H1 (cell line): ENCODE measurements around the gene FLVCR1. TPM values are rescaled to one million over a fixed set of nuclear protein-coding genes. Genes with fewer than 3 reads are reported as not detected.
A peak's percentile ranks its signal among the peaks of the same experiment; 100 is the strongest.

Experiments used
- CTCF ChIA-PET: fragments of 300-600 bp; sonication (Branson Sonifier 250); formaldehyde crosslinking; loops from one replicate; lab custom pipeline; 2021; ENCODE audit not compliant: partially characterized antibody; lab: Charles Lee
- POLR2A ChIA-PET: fragments of 300-600 bp; sonication (Branson Sonifier 250); formaldehyde crosslinking; loops from one replicate; lab custom pipeline; 2021; ENCODE audit warnings: inconsistent platforms; ENCODE audit not compliant: partially characterized antibody; lab: Charles Lee
- DNase-seq, 2 experiments: peaks; one replicate each; pipeline versions ENCODE4 v3.0.0 to v3.0.0-alpha.2; 2010 to 2022; ENCODE audit warnings: low spot score in 2 of 2, low read depth in 1 of 2, mixed read lengths in 1 of 2
- FAIRE-seq: peaks from 2 replicates; lab custom pipeline; 2011; peaks lifted over from hg19 to GRCh38; lab: Jason Lieb, UNC
- H2AFZ ChIP-seq: 2 replicates; pipeline ENCODE4 v1.8.1; 2012; ENCODE audit warnings: low read length, inconsistent platforms
- H2AK5ac ChIP-seq: 2 replicates; pipeline ENCODE4 v1.6.1; 2013; ENCODE audit warnings: low read depth, low read length
- H2BK120ac ChIP-seq: replicated peaks from 2 replicates; pipeline ENCODE3; 2013; ENCODE audit warnings: low read depth, low read length, inconsistent platforms
- H2BK12ac ChIP-seq: 2 replicates; pipeline ENCODE4 v1.6.1; 2013; ENCODE audit warnings: low read depth, low read length
- H2BK15ac ChIP-seq: 2 replicates; pipeline ENCODE4 v1.6.1; 2013; ENCODE audit warnings: low read length
- H2BK20ac ChIP-seq: 2 replicates; pipeline ENCODE4 v1.6.1; 2013; ENCODE audit warnings: low read length
- H2BK5ac ChIP-seq: 2 replicates; pipeline ENCODE4 v1.6.1; 2013; ENCODE audit warnings: low read depth, low read length
- H3K14ac ChIP-seq: 2 replicates; pipeline ENCODE4 v1.6.1; 2013; ENCODE audit warnings: inconsistent platforms; ENCODE audit not compliant: insufficient read length
- H3K18ac ChIP-seq: 2 replicates; pipeline ENCODE4 v1.6.1; 2013; ENCODE audit warnings: low read length; ENCODE audit errors: extremely low read depth
- H3K23ac ChIP-seq: 2 replicates; pipeline ENCODE4 v1.6.1; 2013; ENCODE audit warnings: inconsistent platforms; ENCODE audit not compliant: insufficient read length
- H3K23me2 ChIP-seq: 2 replicates; pipeline ENCODE4 v1.6.1; 2013; ENCODE audit warnings: low read depth, low read length
- H3K27ac ChIP-seq: 2 replicates; pipeline ENCODE4 v1.6.1; 2011; ENCODE audit warnings: low read depth, low read length, inconsistent platforms
- H3K27me3 ChIP-seq, 4 experiments: replicated peaks in 1 of 4; 1 replicate in 1 of 4; 2 replicates in 3 of 4; pipeline versions ENCODE4 v1.6.1 to v1.8.1; 2011 to 2013; ENCODE audit warnings: low read length in 3 of 4, mild to moderate bottlenecking in 3 of 4, inconsistent platforms in 2 of 4, mixed read lengths in 2 of 4, moderate library complexity in 1 of 4; ENCODE audit not compliant: control insufficient read depth in 3 of 4, insufficient read depth in 3 of 4; ENCODE audit errors: extremely low read depth in 1 of 4
- H3K36me3 ChIP-seq, 4 experiments: 2 replicates each; pipeline versions ENCODE4 v1.6.1 to v1.8.1; 2011 to 2013; ENCODE audit warnings: mild to moderate bottlenecking in 4 of 4, low read length in 3 of 4, moderate library complexity in 2 of 4, control low read depth in 1 of 4, inconsistent platforms in 1 of 4; ENCODE audit not compliant: insufficient read depth in 4 of 4, control insufficient read depth in 2 of 4
- H3K4ac ChIP-seq: replicated peaks from 2 replicates; pipeline ENCODE3; 2013; ENCODE audit warnings: low read length, low read depth, mixed read lengths, inconsistent platforms; ENCODE audit not compliant: insufficient read length
- H3K4me1 ChIP-seq, 4 experiments: replicated peaks in 1 of 4; 1 replicate in 1 of 4; 2 replicates in 3 of 4; pipeline versions ENCODE4 v1.6.1 to v1.8.1; 2011 to 2013; ENCODE audit warnings: low read length in 3 of 4, inconsistent platforms in 2 of 4, mixed read lengths in 1 of 4; ENCODE audit not compliant: insufficient read depth in 4 of 4, control insufficient read depth in 3 of 4
- H3K4me2 ChIP-seq, 2 experiments: 2 replicates each; pipeline versions ENCODE4 v1.6.1 to v1.8.1; 2011 to 2013; ENCODE audit warnings: low read depth in 2 of 2, low read length in 2 of 2, control low read depth in 1 of 2, inconsistent platforms in 1 of 2, mild to moderate bottlenecking in 1 of 2; ENCODE audit not compliant: insufficient read depth in 1 of 2
- H3K4me3 ChIP-seq, 4 experiments: fragments of 200-600, 300-600 bp in 1 of 4; sonication (generic), shearing (Covaris generic), sonication (Bioruptor Twin) in 1 of 4; 2 replicates each; pipeline versions ENCODE4 v1.5.1 to v1.8.1; 2011 to 2016; ENCODE audit warnings: low read length in 4 of 4, low read depth in 3 of 4, control low read depth in 2 of 4, inconsistent platforms in 2 of 4, mild to moderate bottlenecking in 2 of 4, mixed read lengths in 1 of 4, moderate library complexity in 1 of 4; ENCODE audit not compliant: insufficient read depth in 2 of 4; ENCODE audit errors: extremely low read depth in 1 of 4
- H3K56ac ChIP-seq: replicated peaks from 2 replicates; pipeline ENCODE3; 2013; ENCODE audit warnings: low read depth, mild to moderate bottlenecking, mixed read lengths, low read length, inconsistent platforms; ENCODE audit not compliant: insufficient read length
- H3K79me1 ChIP-seq: 2 replicates; pipeline ENCODE4 v1.6.1; 2013; ENCODE audit warnings: low read depth, low read length, control low read depth
- H3K79me2 ChIP-seq, 2 experiments: 2 replicates each; pipeline versions ENCODE4 v1.6.1 to v1.8.1; 2012 to 2013; ENCODE audit warnings: low read length in 2 of 2, mild to moderate bottlenecking in 2 of 2, inconsistent platforms in 1 of 2; ENCODE audit not compliant: insufficient read depth in 2 of 2, control insufficient read depth in 1 of 2
- H3K9ac ChIP-seq, 4 experiments: replicated peaks in 1 of 4; 1 replicate in 1 of 4; 2 replicates in 3 of 4; pipeline versions ENCODE4 v1.6.1 to v1.8.1; 2011 to 2013; ENCODE audit warnings: low read depth in 3 of 4, low read length in 3 of 4, control low read depth in 2 of 4, mild to moderate bottlenecking in 2 of 4, moderate library complexity in 2 of 4, inconsistent platforms in 1 of 4; ENCODE audit errors: extremely low read depth in 1 of 4
- H3K9me3 ChIP-seq, 2 experiments: 2 replicates each; pipeline versions ENCODE4 v1.6.1 to v1.8.1; 2012 to 2013; ENCODE audit warnings: mild to moderate bottlenecking in 2 of 2, moderate library complexity in 2 of 2, control low read depth in 1 of 2, inconsistent platforms in 1 of 2, low read depth in 1 of 2, low read length in 1 of 2, mixed read lengths in 1 of 2; ENCODE audit not compliant: insufficient read depth in 2 of 2
- H4K20me1 ChIP-seq, 2 experiments: replicated peaks in 1 of 2; 2 replicates each; pipeline versions ENCODE3 to v1.8.1; 2011 to 2013; ENCODE audit warnings: inconsistent platforms in 2 of 2, low read length in 2 of 2, mild to moderate bottlenecking in 1 of 2; ENCODE audit not compliant: insufficient read depth in 2 of 2, control insufficient read depth in 1 of 2
- H4K5ac ChIP-seq: 2 replicates; pipeline ENCODE4 v1.6.1; 2013; ENCODE audit warnings: low read length, low read depth, mixed read lengths, inconsistent platforms; ENCODE audit not compliant: insufficient read length
- H4K8ac ChIP-seq: 2 replicates; pipeline ENCODE4 v1.8.0; 2013; ENCODE audit warnings: mild to moderate bottlenecking, moderate library complexity, low read length, inconsistent platforms; ENCODE audit not compliant: insufficient read depth; ENCODE audit errors: extremely low read depth
- H4K91ac ChIP-seq: replicated peaks from 2 replicates; pipeline ENCODE3; 2013; ENCODE audit warnings: low read length, mixed read lengths, inconsistent platforms; ENCODE audit not compliant: insufficient read length
- CHD1 ChIP-seq: IDR thresholded peaks from 2 replicates; pipeline ENCODE4 v1.6.1; 2012; ENCODE audit warnings: low read depth, low read length, improper control_type of control experiment
- CTBP2 ChIP-seq: IDR thresholded peaks from 2 replicates; pipeline ENCODE4 v1.7.0; 2011; ENCODE audit warnings: borderline replicate concordance, mild to moderate bottlenecking, moderate library complexity, mixed read lengths, low read length; ENCODE audit not compliant: insufficient read depth, insufficient read length
- E2F6 ChIP-seq: IDR thresholded peaks from 2 replicates; pipeline ENCODE4 v1.6.1; 2012; ENCODE audit warnings: inconsistent platforms
- EGR1 ChIP-seq: IDR thresholded peaks from 2 replicates; pipeline ENCODE4 v1.6.1; 2011; ENCODE audit warnings: low read depth, low read length, borderline replicate concordance
- HDAC6 ChIP-seq: IDR thresholded peaks from one replicate; pipeline ENCODE4 v1.7.1; 2012; ENCODE audit warnings: low read depth, mild to moderate bottlenecking, inconsistent platforms, low read length, moderate library complexity
- NRF1 ChIP-seq: IDR thresholded peaks from 2 replicates; pipeline ENCODE4 v1.6.1; 2011; ENCODE audit warnings: mild to moderate bottlenecking, low read depth, low read length, improper control_type of control experiment
- POLR2A ChIP-seq, 2 experiments: IDR thresholded peaks; 1 replicate in 1 of 2; 2 replicates in 1 of 2; pipeline ENCODE4 v1.6.1; 2011; ENCODE audit warnings: low read depth in 2 of 2, low read length in 2 of 2, mild to moderate bottlenecking in 2 of 2; ENCODE audit errors: control extremely low read depth in 1 of 2
- RAD21 ChIP-seq, 2 experiments: IDR thresholded peaks in 1 of 2; conservative IDR thresholded peaks in 1 of 2; 2 replicates each; pipeline ENCODE4 v1.6.1; 2011; ENCODE audit warnings: low read depth in 2 of 2, low read length in 2 of 2, improper control_type of control experiment in 1 of 2, inconsistent platforms in 1 of 2, mild to moderate bottlenecking in 1 of 2, moderate library complexity in 1 of 2
- RXRA ChIP-seq: IDR thresholded peaks from 2 replicates; pipeline ENCODE4 v1.6.1; 2011; ENCODE audit warnings: low read depth, mild to moderate bottlenecking, low read length, moderate library complexity; ENCODE audit not compliant: insufficient read depth
- TCF12 ChIP-seq: IDR thresholded peaks from 2 replicates; pipeline ENCODE4 v1.6.1; 2011; ENCODE audit warnings: low read depth, mild to moderate bottlenecking, low read length
- USF2 ChIP-seq: IDR thresholded peaks from 2 replicates; pipeline ENCODE4 v1.6.1; 2011; ENCODE audit warnings: low read length, improper control_type of control experiment
- WGBS, 2 experiments: shearing (Covaris generic) in 1 of 2; methylation state at CpG; one replicate each; pipeline versions ENCODE4 v1.1.6 to v1.1.7; 2013 to 2015; ENCODE audit warnings: low lambda C conversion rate in 2 of 2, mixed read lengths in 2 of 2, inconsistent platforms in 1 of 2, low coverage in 1 of 2, missing lambda C conversion rate in 1 of 2; ENCODE audit not compliant: insufficient replicate concordance in 2 of 2, insufficient coverage in 1 of 2, insufficient read length in 1 of 2; ENCODE audit errors: extremely low coverage in 1 of 2, missing lambda C conversion rate in 1 of 2; 5-methylcytosine and 5-hydroxymethylcytosine counted together
- polyA plus RNA-seq, 7 experiments: library from polyadenylated mRNA; depleted of rRNA in 3 of 7; stranded (reverse) in 5 of 7; unstranded in 2 of 7; fragments of >200 nt in 5 of 7; fragments of 200-250 nt in 2 of 7; gene quantifications; 1 replicate in 5 of 7; 2 replicates in 1 of 7; 4 replicates in 1 of 7; pipeline versions ENCODE4 v1.2.1 to v1.2.3, GENCODE V29; 2011 to 2013; ENCODE audit warnings: missing spikeins in 2 of 7, mixed read lengths in 2 of 7
- total RNA-seq: library from RNA; stranded (reverse); fragmentation: NEBNext Ultra II Directional; extraction: Animal tissue kit (Norgen Biotek cat#: 25700); gene quantifications from 2 replicates; pipeline ENCODE4 v1.2.1, GENCODE V29; 2021

Gene FLVCR1
- total and polyA plus RNA-seq, 2 of the 8 experiments (the other 6 are each of a cell fraction or from before 2014, with no cell fraction given): 31.8 to 75.7 TPM

- Histone ChIP-seq H3K36me3 (no peaks in the 10 kb centered on the region; a peak in 1 of 8 replicates), H4K8ac (no peak overlapping the region), H3K56ac (no peak overlapping the region), H3K23ac (no peak overlapping the region), H3K79me2 (peaks cover 0 to 3% of the 10 kb centered on the region in 2 experiments; a peak in 1 of 4 replicates), H4K20me1 (no peaks in the 10 kb centered on the region), H2AFZ (no peak overlapping the region), H2BK20ac (no peak overlapping the region), H3K4me3 (no peak overlapping the region), H3K18ac (no peak overlapping the region), H2BK5ac (peak overlapping the region; percentile 41; the same call in 1 of the 2 replicates), H3K14ac (no peak overlapping the region), H3K4me2 (no peak overlapping the region), H2BK120ac (no peak overlapping the region), H2BK12ac (peak overlapping the region; percentile 44; the same call in 1 of the 2 replicates), H4K5ac (no peak overlapping the region), H3K9me3 (no peaks in the 10 kb centered on the region), H3K27me3 (no peaks in the 10 kb centered on the region), H3K27ac (no peak overlapping the region), H3K23me2 (peaks cover 3% of the 10 kb centered on the region), H3K9ac (no peak overlapping the region), H3K79me1 (no peaks in the 10 kb centered on the region; the same call in 1 of the 2 replicates), H2AK5ac (0 out of 2 replicates have a peak overlapping the region, but pooled peaks have one; percentile 30), H3K4me1 (peaks cover 8 to 20% (median 16%) of the 10 kb centered on the region in 4 experiments), H2BK15ac (peak overlapping the region; percentile 88; the same call in 1 of the 2 replicates), H4K91ac (peak overlapping the region; percentile 81), H3K4ac (no peak overlapping the region)
- no peak for DNase-seq
- ChIA-PET CTCF (interaction anchor here (1.0 to 5.9 kb wide), 15 partner anchors 11 to 105 kb away, joined by 3 to 29 read pairs (median 6); partner anchors contain the start of gene VASH2), POLR2A (interaction anchor here (0.6 to 5.8 kb wide), 10 partner anchors 11 to 62 kb away, joined by 3 to 40 read pairs (median 4); partner anchors contain the start of gene FLVCR1)
- 79% methylated on average over 7 of the region's 7 CpGs; no CpG with 5 or more reads in 1 of the 2 experiments for WGBS, 2 experiments
- no peak for FAIRE-seq
- TF ChIP-seq RAD21 (IDR thresholded peaks at IDR 0.05 in 1 of 2, conservative IDR thresholded peaks at IDR 0.05 in 1 of 2; ENCODE audit: low read depth in 2 of 2, low read length in 2 of 2) (no peak), E2F6 (no peak), NRF1 (no peak), USF2 (no peak), POLR2A (IDR thresholded peaks at IDR 0.05; ENCODE audit: control extremely low read depth in 1 of 2, low read depth in 2 of 2, low read length in 2 of 2) (no peak), EGR1 (no peak), CHD1 (no peak), CTBP2 (no peak), TCF12 (no peak), HDAC6 (no peak), RXRA (no peak)
These were observed 62.2 kb downstream of the FLVCR1 start for GRCh38 chr1:212920246-212920645.
